ENCODE results near the gene TIPRL.
A peak's percentile ranks its signal among the peaks of the same experiment; 100 is the strongest.

The TIPRL gene

DNA sequence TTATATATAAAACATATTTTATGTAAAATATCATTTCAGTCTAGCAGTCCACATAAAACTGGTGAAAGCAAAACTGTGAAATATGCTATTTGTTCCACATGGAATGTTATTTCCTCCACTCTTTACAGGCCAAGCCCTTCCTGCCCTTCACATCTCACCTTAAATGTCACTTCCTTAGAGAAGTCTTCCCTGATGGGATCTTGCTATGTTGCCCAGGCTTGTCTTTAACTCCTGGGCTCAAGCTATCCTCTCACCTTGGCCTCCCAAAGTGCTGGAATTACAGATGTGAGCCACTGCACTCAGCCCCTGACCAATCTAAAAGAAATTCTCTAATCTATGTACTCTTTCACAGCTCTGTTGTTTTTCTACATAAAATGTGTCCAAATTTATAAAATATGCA lies 39.7 kb upstream of the TIPRL start:
- TF ChIP-seq EZH2phosphoT487 (IDR thresholded peaks at IDR 0.05; ENCODE audit: borderline replicate concordance, low read length) (no peak), CTCF (IDR thresholded peaks at IDR 0.05; ENCODE audit: low read depth, low read length, poor library complexity, severe bottlenecking) (no peak)
- H3K36me3 ChIP-seq (ENCODE audit: control insufficient read depth, low read length): no peaks in the 10 kb centered on the region
- H3K27me3 ChIP-seq (ENCODE audit: control insufficient read depth, low read length): peaks cover 57% of the 10 kb centered on the region

DNA sequence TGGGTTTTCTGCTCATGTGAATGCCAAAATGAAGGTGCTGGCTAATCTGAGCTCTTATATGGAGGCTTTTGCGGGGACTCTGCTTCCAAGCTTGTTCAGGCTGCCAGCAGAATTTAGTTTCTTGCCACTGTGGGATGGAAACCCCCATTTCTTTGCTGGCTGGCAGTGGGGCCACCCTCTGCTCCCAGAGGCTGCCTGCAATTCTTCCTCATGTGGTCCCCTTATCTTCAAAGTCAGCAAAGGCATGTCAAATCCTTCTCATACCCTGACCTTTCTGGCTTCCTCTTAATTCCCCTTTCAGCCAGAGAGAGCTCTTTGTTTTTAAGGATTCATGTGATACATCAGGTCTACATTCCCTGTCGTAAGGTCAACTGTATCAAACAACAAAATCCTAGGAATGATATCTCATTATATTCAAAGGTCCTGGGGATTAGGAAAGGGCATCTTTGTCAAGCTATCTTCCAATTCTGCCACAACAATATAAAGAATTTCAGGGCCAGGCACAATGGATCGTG lies 36.8 kb upstream of the TIPRL start:
- Histone ChIP-seq H3K27ac (ENCODE audit: low read depth, low read length) (no peak overlapping the region), H3K4me2 (ENCODE audit: low read length) (no peak overlapping the region), H4K20me1 (ENCODE audit: control insufficient read depth, insufficient read depth, low read depth, low read length) (no peaks in the 10 kb centered on the region), H3K4me1 (ENCODE audit: control insufficient read depth, low read length) (peaks cover 10% of the 10 kb centered on the region), H3K27me3 (ENCODE audit: control insufficient read depth, low read length) (peaks cover 38% of the 10 kb centered on the region), H3F3A (ENCODE audit: control insufficient read depth, insufficient read depth) (peaks cover 6% of the 10 kb centered on the region; the same call in 1 of the 2 replicates), H3K36me3 (ENCODE audit: control insufficient read depth, low read length) (no peaks in the 10 kb centered on the region), H3K4me3 (ENCODE audit: low read length) (no peak overlapping the region), H3K79me2 (ENCODE audit: control insufficient read depth, low read length) (no peaks in the 10 kb centered on the region), H3K9me2 (replicated peaks; ENCODE audit: control insufficient read depth, low read length) (no peaks in the 10 kb centered on the region), H3K9me3 (ENCODE audit: control insufficient read depth, insufficient read depth, low read length) (no peaks in the 10 kb centered on the region)
- TF ChIP-seq EZH2phosphoT487 (IDR thresholded peaks at IDR 0.05; ENCODE audit: borderline replicate concordance, low read length) (no peak), CTCF (IDR thresholded peaks at IDR 0.05; ENCODE audit: low read depth, low read length, poor library complexity, severe bottlenecking) (no peak)

More for the DNA sequence above, 39.7 kb upstream of the TIPRL start:
- no peak overlapping the region for H3K27ac ChIP-seq (ENCODE audit: low read depth, low read length)
- peaks cover 28% of the 10 kb centered on the region for H3K4me1 ChIP-seq (ENCODE audit: control insufficient read depth, low read length)
- H4K20me1 ChIP-seq (ENCODE audit: control insufficient read depth, insufficient read depth, low read depth, low read length): no peaks in the 10 kb centered on the region
- H3K79me2 ChIP-seq (ENCODE audit: control insufficient read depth, low read length): no peaks in the 10 kb centered on the region
- H3K4me2 ChIP-seq (ENCODE audit: low read length): no peak overlapping the region
- peaks cover 6% of the 10 kb centered on the region; the same call in 1 of the 2 replicates for H3F3A ChIP-seq (ENCODE audit: control insufficient read depth, insufficient read depth)
- H3K9me3 ChIP-seq (ENCODE audit: control insufficient read depth, insufficient read depth, low read length): no peaks in the 10 kb centered on the region
- no peaks in the 10 kb centered on the region for H3K9me2 ChIP-seq (replicated peaks; ENCODE audit: control insufficient read depth, low read length)
- H3K4me3 ChIP-seq (ENCODE audit: low read length): no peak overlapping the region

GRCh38 chr1:168145184-168146159 lies 33.3 kb upstream of the TIPRL start:
- no peak overlapping the region for H3K27ac ChIP-seq (ENCODE audit: low read depth, low read length)
- H3K4me2 ChIP-seq (ENCODE audit: low read length): peak overlapping the region; percentile 57

More at GRCh38 chr1:168145184-168146159, 33.3 kb upstream of the TIPRL start:
- TF ChIP-seq CTCF (IDR thresholded peaks at IDR 0.05; ENCODE audit: low read depth, low read length, poor library complexity, severe bottlenecking): peak; percentile 89
- TF ChIP-seq EZH2phosphoT487 (IDR thresholded peaks at IDR 0.05; ENCODE audit: borderline replicate concordance, low read length): no peak
- H3K9me3 ChIP-seq (ENCODE audit: control insufficient read depth, insufficient read depth, low read length): no peaks in the 10 kb centered on the region
- H3K36me3 ChIP-seq (ENCODE audit: control insufficient read depth, low read length): no peaks in the 10 kb centered on the region
- H3F3A ChIP-seq (ENCODE audit: control insufficient read depth, insufficient read depth): no peaks in the 10 kb centered on the region
- H3K27me3 ChIP-seq (ENCODE audit: control insufficient read depth, low read length): peaks cover 16% of the 10 kb centered on the region; the same call in 1 of the 2 replicates
- no peaks in the 10 kb centered on the region for H3K79me2 ChIP-seq (ENCODE audit: control insufficient read depth, low read length)
- no peaks in the 10 kb centered on the region for H3K9me2 ChIP-seq (replicated peaks; ENCODE audit: control insufficient read depth, low read length)
- peak overlapping the region; percentile 39 for H3K4me3 ChIP-seq (ENCODE audit: low read length)
- peaks cover 9% of the 10 kb centered on the region for H3K4me1 ChIP-seq (ENCODE audit: control insufficient read depth, low read length)
- H4K20me1 ChIP-seq (ENCODE audit: control insufficient read depth, insufficient read depth, low read depth, low read length): no peaks in the 10 kb centered on the region
